HepG2 (cell line): ENCODE data around the gene VWA5B1.

ENCODE experiments used
- POLR2A ChIP-seq, 2 experiments: IDR thresholded peaks; 2 replicates each; pipeline ENCODE4 v1.6.1; 2011; ENCODE audit warnings: low read depth in 2 of 2, low read length in 2 of 2, mild to moderate bottlenecking in 1 of 2, moderate library complexity in 1 of 2; ENCODE audit not compliant: insufficient read depth in 1 of 2
- TF ChIP-seq, protein P1 (sequence below): IDR thresholded peaks from 2 replicates; pipeline ENCODE4 v1.6.1; 2012; ENCODE audit warnings: inconsistent platforms

DNA sequence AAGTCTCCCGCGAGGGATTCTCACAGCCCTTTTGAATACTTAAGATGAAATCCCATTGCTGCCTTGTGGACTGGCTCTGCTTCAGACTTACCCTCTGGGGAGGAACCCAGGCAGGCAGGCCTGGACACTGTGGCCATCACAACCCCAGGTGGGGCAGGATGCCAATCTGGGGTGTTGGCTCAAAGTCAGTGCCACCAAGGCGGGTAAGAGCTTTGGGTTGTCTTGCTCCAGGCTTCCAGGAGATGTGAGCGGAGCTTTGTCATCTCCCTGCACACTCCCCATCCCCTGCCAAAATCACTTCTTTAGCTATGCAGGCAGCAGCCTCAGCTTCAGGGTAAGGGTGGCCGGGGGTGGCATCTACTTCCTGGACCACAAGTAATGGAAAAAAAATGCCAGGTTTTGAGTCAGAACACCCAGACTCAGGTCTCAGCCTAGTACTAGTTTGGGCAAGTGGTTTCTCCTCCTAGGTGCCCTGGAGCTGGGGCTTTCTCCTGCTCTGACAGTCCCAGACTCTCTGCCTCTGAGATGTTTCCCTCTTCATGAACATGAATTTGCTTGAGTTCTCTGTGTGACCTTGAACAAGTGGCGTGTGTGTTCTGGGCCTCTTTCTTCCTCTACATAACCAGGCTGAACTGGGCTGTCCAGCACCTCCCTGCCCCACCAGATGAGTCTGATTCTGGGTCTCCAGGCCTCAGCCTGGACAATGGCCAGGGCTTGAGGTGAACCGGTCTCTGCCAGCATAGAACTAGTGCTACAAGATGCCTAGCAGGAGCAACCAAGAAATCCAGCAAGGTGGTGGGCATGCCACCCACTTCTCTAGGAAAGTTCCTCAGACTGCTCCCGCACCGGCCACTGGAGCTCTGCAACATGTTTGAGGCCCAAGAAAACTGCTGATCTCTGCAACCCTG, 65.4 kb downstream of the VWA5B1 start:
- TF ChIP-seq, protein P1, sequence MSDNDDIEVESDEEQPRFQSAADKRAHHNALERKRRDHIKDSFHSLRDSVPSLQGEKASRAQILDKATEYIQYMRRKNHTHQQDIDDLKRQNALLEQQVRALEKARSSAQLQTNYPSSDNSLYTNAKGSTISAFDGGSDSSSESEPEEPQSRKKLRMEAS = no peak
- no peak for TF ChIP-seq POLR2A (IDR thresholded peaks at IDR 0.05; ENCODE audit: insufficient read depth in 1 of 2, low read depth in 2 of 2, low read length in 2 of 2)
